Activated T-cell treated with anti-CD3 and anti-CD28 coated beads, Interleukin-2, amount 50 U/mL, for 72 hours (primary cell): ENCODE measurements around the gene THNSL1. TPM values are rescaled to one million over a fixed set of nuclear protein-coding genes. Genes with fewer than 3 reads are reported as not detected.
"Not testable (repeated sequence)": the region's sequence is repeated elsewhere in the genome, so short reads cannot be mapped to it uniquely, and the experiment has no call there.

Experiments
- ATAC-seq, 2 donors: fragments of 150-1000 bp; cut with Tn5 transposase; replicated peaks in 1 of 2; 2 replicates each; pipeline ENCODE4 v1.10.0; 2021; ENCODE audit warnings: moderate library complexity in 2 of 2, mild to moderate bottlenecking in 1 of 2
- DNase-seq, 2 donors: peaks; one replicate each; pipeline ENCODE4 v3.0.0; 2021 to 2022; ENCODE audit warnings: mixed read lengths in 1 of 2
- H3K27ac Mint-ChIP-seq: one replicate; pipeline ENCODE4 v1.8.0; 2022; ENCODE audit warnings: mild to moderate bottlenecking, moderate library complexity, mixed read lengths
- H3K27me3 Mint-ChIP-seq: one replicate; pipeline ENCODE4 v1.8.0; 2022; ENCODE audit warnings: low read depth, mixed read lengths
- H3K36me3 Mint-ChIP-seq, 2 donors: one replicate each; pipeline ENCODE4 v1.8.0; 2022; ENCODE audit warnings: mixed read lengths in 2 of 2, mild to moderate bottlenecking in 1 of 2; ENCODE audit not compliant: insufficient read depth in 2 of 2
- H3K4me1 Mint-ChIP-seq: one replicate; pipeline ENCODE4 v1.8.0; 2022; ENCODE audit warnings: low read depth, mixed read lengths
- H3K4me3 Mint-ChIP-seq, 2 donors: one replicate each; pipeline ENCODE4 v1.8.0; 2022; ENCODE audit warnings: mild to moderate bottlenecking in 2 of 2, mixed read lengths in 2 of 2, moderate library complexity in 2 of 2
- H3K9me3 Mint-ChIP-seq, 2 donors: one replicate each; pipeline ENCODE4 v1.8.0; 2022; ENCODE audit warnings: mixed read lengths in 2 of 2
- total RNA-seq, 2 donors: library from RNA; stranded (reverse); gene quantifications; one replicate each; pipeline ENCODE4 v1.2.3, GENCODE V29; 2022

Gene THNSL1
- total RNA-seq = 1 to 10 TPM; 4.2 to 6.0 TPM

GRCh38 chr10:25016376-25017153 lies at the start of gene THNSL1:
THNSL1 (plus strand) TSS chr10:25016612; CDS start chr10:25023224, 6,612 bp downstream.
- H3K27me3 Mint-ChIP-seq = no peaks in the 10 kb centered on the region
- H3K27ac Mint-ChIP-seq = peak within 1 kb of the TSS; percentile 99
- peaks cover 2 to 7% of the 10 kb centered on the region in 2 donors for H3K9me3 Mint-ChIP-seq
- ATAC-seq = peak; percentile 98
- peak within 1 kb of the TSS; percentile 82 to 95 for H3K4me3 Mint-ChIP-seq
- H3K36me3 Mint-ChIP-seq = peaks cover 0 to 9% of the 10 kb centered on the region in 2 donors
- peak; percentile 94 to 98 for DNase-seq
- H3K4me1 Mint-ChIP-seq = peaks cover 24% of the 10 kb centered on the region

- H3K36me3 Mint-ChIP-seq = no peaks in the 10 kb centered on the region
- H3K9me3 Mint-ChIP-seq = no peaks in the 10 kb centered on the region
- ATAC-seq (no peak), DNase-seq (no peak)
- no peaks in the 10 kb centered on the region for H3K27me3 Mint-ChIP-seq
- no peak overlapping the region for H3K4me3 Mint-ChIP-seq
- peaks cover 12% of the 10 kb centered on the region for H3K4me1 Mint-ChIP-seq
- H3K27ac Mint-ChIP-seq = no peak overlapping the region
Observed at GRCh38 chr10:24966962-24967481, 49.4 kb upstream of the THNSL1 start.

DNA sequence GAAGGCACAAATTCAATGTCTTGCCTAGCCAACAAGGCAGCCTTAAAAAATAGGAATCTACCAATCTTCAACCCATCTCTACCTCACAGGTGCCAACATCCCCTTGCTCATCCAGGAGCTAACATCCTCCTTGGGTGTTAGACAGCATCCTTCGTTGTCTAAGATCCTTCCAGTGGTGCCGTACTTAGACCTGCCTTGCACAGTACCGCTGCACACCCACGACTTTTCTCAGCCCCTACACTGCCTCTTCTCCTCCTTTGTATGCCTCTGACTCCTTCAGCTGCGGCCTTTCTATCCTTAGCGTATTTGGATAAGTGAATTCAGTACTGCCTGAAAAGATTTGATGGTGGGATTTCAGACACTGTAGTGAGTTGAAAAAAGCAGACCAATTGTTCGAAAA lies 48.1 kb upstream of the THNSL1 start:
- no peaks in the 10 kb centered on the region for H3K27me3 Mint-ChIP-seq
- DNase-seq (no peak), ATAC-seq (no peak)
- no peaks in the 10 kb centered on the region for H3K9me3 Mint-ChIP-seq
- no peak overlapping the region for H3K27ac Mint-ChIP-seq
- no peak overlapping the region for H3K4me3 Mint-ChIP-seq
- no peaks in the 10 kb centered on the region for H3K36me3 Mint-ChIP-seq
- H3K4me1 Mint-ChIP-seq = peaks cover 2% of the 10 kb centered on the region

- H3K36me3 Mint-ChIP-seq, H3K9me3 Mint-ChIP-seq, H3K4me1 Mint-ChIP-seq, ATAC-seq, H3K27me3 Mint-ChIP-seq, DNase-seq, H3K27ac Mint-ChIP-seq, H3K4me3 Mint-ChIP-seq: not testable (repeated sequence)
Observed at GRCh38 chr10:24968951-24969350, 47.5 kb upstream of the THNSL1 start.

DNA sequence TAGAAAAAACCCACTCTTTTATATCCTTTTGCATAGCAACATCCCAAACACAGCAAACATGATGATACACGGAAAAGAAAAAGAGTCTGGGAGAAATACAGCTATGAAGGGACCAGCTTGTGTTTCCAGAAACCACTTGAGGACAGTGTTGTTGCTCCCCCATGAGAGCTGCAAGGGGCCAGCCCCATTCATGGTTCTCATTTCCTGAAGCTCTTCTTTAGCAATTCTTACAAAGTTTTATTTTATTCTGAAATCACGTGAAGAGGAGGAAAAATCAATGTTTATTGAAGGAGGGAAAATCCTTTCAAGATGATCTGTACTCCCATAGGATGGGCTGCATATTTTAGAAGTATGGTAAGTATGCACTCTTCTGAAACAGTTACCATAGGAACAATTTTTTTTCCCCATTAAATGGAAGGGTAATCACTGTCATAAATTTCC lies 46.6 kb upstream of the THNSL1 start:
- H3K4me1 Mint-ChIP-seq = no peaks in the 10 kb centered on the region
- H3K27ac Mint-ChIP-seq = no peak overlapping the region
- H3K4me3 Mint-ChIP-seq = no peak overlapping the region
- ATAC-seq (no peak), DNase-seq (no peak)
- no peaks in the 10 kb centered on the region for H3K27me3 Mint-ChIP-seq
- no peaks in the 10 kb centered on the region for H3K36me3 Mint-ChIP-seq
- no peaks in the 10 kb centered on the region for H3K9me3 Mint-ChIP-seq

- Mint-ChIP-seq H3K27me3 (no peaks in the 10 kb centered on the region), H3K9me3 (no peaks in the 10 kb centered on the region), H3K4me1 (no peaks in the 10 kb centered on the region), H3K27ac (no peak overlapping the region), H3K4me3 (no peak overlapping the region), H3K36me3 (no peaks in the 10 kb centered on the region)
- ATAC-seq (no peak), DNase-seq (no peak)
Observed at GRCh38 chr10:24971374-24971773, 45.0 kb upstream of the THNSL1 start.

DNA sequence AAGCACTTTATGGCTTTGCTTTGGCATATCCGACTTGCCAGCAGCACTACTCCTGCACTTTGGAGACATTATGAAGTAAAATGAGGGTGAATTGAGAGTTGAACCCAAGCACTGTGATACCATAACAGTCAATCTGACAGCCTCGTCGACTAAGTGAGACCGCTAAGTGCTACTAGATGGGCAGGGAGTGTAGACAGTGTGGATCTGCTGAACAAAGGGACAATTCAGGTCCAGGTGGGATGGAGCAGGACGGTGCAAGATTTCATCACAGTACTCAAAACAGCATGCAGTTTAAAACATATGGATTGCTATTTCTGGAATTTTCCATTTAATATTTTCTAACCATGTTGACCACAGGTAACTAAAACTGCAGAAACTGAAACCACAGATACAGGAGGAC lies 43.2 kb upstream of the THNSL1 start:
- ATAC-seq (no peak), DNase-seq (no peak)
- Mint-ChIP-seq H3K27me3 (no peaks in the 10 kb centered on the region), H3K27ac (no peak overlapping the region), H3K9me3 (no peaks in the 10 kb centered on the region), H3K4me1 (no peaks in the 10 kb centered on the region), H3K4me3 (no peak overlapping the region), H3K36me3 (no peaks in the 10 kb centered on the region)

GRCh38 chr10:24974976-24975375 lies 41.4 kb upstream of the THNSL1 start:
- ATAC-seq (no peak), DNase-seq (no peak)
- Mint-ChIP-seq H3K4me1 (no peaks in the 10 kb centered on the region), H3K27me3 (peaks cover 11% of the 10 kb centered on the region), H3K27ac (no peak overlapping the region), H3K9me3 (peaks cover 1 to 2% of the 10 kb centered on the region in 2 donors), H3K4me3 (no peak overlapping the region), H3K36me3 (no peaks in the 10 kb centered on the region)

DNA sequence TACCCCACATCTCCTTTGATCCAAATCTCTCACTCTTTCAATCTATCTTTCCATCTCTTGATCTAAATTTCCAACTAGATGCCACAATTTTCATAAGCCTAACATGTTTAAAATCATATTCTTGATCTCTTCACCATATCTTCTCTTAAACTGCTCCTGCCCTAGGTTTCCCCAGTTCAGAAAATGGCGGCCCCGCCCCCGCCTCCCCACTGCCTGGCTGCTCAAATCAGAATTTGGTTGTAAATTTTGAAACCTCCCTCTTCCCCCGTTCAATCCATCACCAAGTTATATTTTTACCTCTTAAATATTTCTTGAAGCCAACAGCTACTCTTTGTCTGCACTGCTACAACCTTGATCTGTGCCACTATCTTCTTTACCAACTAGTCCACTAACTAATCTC lies 36.7 kb upstream of the THNSL1 start:
- H3K27ac Mint-ChIP-seq = no peak overlapping the region

DNA sequence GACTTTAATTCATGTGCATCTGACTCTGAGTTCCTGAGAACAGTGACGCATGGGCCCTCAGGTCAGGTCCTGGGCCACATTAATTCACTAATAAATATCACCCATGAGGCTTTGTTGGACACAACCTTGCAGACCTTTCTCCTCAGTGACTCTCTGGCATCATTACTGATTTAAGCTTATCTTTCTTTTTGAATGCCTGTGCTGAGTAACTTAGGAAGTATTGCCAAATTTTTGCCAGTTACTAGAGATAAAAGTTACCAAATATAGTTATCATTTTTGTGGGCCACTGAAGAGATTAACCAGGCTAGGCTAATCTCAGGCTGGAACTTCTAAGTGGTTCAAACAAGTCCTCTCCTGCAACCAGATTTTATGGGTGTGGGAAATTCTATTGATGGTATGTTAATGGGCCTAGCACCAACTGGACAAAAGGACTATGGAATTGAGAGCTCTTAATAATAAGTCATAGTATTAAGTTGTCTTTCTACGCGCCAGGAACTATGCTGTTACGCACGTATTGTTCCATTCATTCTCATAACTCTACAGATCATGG lies 35.2 kb upstream of the THNSL1 start:
- no peak overlapping the region for H3K27ac Mint-ChIP-seq
- ATAC-seq = no peak
- no peak overlapping the region for H3K4me3 Mint-ChIP-seq

More for the DNA sequence above, 36.7 kb upstream of the THNSL1 start:
- H3K9me3 Mint-ChIP-seq = peaks cover 3 to 6% of the 10 kb centered on the region in 2 donors
- H3K27me3 Mint-ChIP-seq = peaks cover 14% of the 10 kb centered on the region
- H3K4me1 Mint-ChIP-seq = peaks cover 15% of the 10 kb centered on the region
- no peak overlapping the region for H3K4me3 Mint-ChIP-seq
- no peak for DNase-seq
- ATAC-seq = no peak
- H3K36me3 Mint-ChIP-seq = no peaks in the 10 kb centered on the region

DNA sequence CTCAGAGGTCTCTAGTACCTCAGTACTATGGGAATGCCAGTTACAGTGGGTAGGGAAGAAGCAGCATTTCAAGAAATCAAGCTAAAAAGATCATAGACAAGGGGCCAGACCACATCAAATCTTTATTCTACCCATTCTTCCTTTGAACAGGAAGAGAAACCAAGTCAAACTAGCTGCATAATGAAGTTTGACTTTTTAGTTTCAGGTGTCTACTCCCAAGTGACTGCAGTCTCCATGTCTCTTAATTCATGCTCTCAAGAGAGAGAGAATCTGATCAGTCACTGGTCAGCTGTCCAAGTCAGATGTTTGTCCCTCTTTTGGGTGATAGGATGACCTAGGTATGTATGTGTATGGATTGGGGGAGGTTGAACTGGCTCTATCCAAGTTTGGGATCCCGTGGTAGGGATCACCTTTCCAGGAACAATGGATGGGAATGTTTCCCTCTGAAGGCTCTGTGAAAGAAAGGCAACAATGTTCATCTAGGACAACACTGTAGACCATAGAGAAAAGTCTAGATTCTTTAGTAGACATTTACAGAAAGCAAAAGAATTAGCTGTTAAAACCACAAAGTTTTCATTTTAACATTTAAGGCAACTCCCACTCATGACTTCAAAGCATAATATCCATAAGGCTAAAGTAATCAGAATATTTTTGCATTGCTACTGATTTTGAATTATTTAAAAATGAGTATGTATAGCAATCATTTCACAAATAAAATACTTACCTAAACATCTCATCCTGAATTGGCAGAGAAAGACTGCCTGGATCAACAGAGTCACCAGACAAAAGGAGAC lies 33.9 kb upstream of the THNSL1 start:
- Mint-ChIP-seq H3K27me3 (peaks cover 14% of the 10 kb centered on the region), H3K4me1 (peaks cover 15% of the 10 kb centered on the region), H3K4me3 (no peak overlapping the region), H3K9me3 (peaks cover 3 to 6% of the 10 kb centered on the region in 2 donors), H3K27ac (no peak overlapping the region), H3K36me3 (no peaks in the 10 kb centered on the region)
- DNase-seq = no peak
- no peak for ATAC-seq

More for the DNA sequence above, 35.2 kb upstream of the THNSL1 start:
- Mint-ChIP-seq H3K36me3 (no peaks in the 10 kb centered on the region), H3K27me3 (peaks cover 14% of the 10 kb centered on the region), H3K4me1 (peaks cover 15% of the 10 kb centered on the region), H3K9me3 (peaks cover 3 to 6% of the 10 kb centered on the region in 2 donors)
- DNase-seq = no peak

DNA sequence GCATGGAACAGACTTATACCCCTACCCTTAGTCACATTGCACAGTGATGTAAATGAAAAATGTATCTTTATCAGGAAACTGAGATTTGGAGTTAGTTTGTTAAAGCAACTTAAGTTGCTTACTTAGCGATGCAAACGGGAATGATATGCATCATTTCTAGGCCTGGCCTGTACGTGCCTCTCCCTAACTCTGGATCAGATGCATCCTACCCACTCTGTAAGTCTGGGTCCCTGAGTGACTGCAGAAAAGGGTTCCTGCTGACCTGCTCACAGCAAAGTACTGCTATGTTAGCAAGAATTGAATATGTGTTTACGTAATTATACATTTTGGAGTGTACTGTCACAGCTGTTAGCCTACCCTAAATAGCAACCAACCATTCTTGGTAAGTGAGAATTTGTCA lies 33.3 kb upstream of the THNSL1 start:
- peaks cover 15% of the 10 kb centered on the region for H3K4me1 Mint-ChIP-seq
- H3K9me3 Mint-ChIP-seq = peaks cover 3 to 6% of the 10 kb centered on the region in 2 donors
- H3K27ac Mint-ChIP-seq = no peak overlapping the region
- no peak for ATAC-seq
- no peak for DNase-seq
- no peaks in the 10 kb centered on the region for H3K36me3 Mint-ChIP-seq
- H3K27me3 Mint-ChIP-seq = peaks cover 14% of the 10 kb centered on the region
- H3K4me3 Mint-ChIP-seq = no peak overlapping the region

DNA sequence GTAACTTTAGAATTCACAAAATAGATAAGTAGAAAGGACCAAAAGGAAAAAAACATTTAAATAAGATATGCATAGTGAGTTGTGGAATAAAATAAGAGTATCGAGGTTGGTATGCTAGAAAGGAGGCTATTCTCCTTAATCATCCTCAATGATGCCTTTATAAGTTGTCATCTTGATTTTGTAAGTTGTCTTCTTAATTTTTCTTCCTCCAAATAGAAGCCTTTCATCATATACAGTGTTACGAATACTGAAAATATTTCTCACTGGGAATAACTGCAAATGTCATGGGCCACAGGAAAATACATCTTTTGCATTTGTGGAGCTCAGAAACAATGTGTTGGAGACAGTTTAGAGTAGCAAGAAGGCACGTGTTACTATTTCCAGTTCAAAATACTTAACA lies 32.5 kb upstream of the THNSL1 start:
- DNase-seq (no peak), ATAC-seq (no peak)
- Mint-ChIP-seq H3K27ac (no peak overlapping the region), H3K27me3 (peaks cover 13% of the 10 kb centered on the region), H3K4me3 (no peak overlapping the region), H3K36me3 (no peaks in the 10 kb centered on the region), H3K4me1 (peaks cover 15% of the 10 kb centered on the region), H3K9me3 (peaks cover 3 to 6% of the 10 kb centered on the region in 2 donors)
